Stimulated activated CD8-positive, alpha-beta memory T cell treated with anti-CD3 and anti-CD28 coated beads, Interleukin-2, amount 100 ng/mL, for 48 hours (primary cell): ENCODE data around the gene CDC42BPA.
"Not testable (repeated sequence)": the region's sequence is repeated elsewhere in the genome, so short reads cannot be mapped to it uniquely, and the experiment has no call there.

Experiments used
- DNase-seq, 2 donors: peaks; one replicate each; pipeline ENCODE4 v3.0.0-alpha.2; 2020; ENCODE audit warnings: low read depth in 2 of 2

CDC42BPA gene

GRCh38 chr1:227318016-227318852, at the start of gene CDC42BPA:
Gene CDC42BPA (minus strand): TSS chr1:227318492. CDS start chr1:227317182, 1,310 bp downstream.
- DNase-seq, result peak in 1 of 2 donors; percentile 25

- DNase-seq, result no peak
These were observed 49.7 kb upstream of the CDC42BPA start for GRCh38 chr1:227368009-227368408.

GRCh38 chr1:227365473-227366431, 47.5 kb upstream of the CDC42BPA start:
- DNase-seq, result no peak

GRCh38 chr1:227364657-227365056, 46.4 kb upstream of the CDC42BPA start:
- DNase-seq, result no peak

GRCh38 chr1:227363825-227364224, 45.5 kb upstream of the CDC42BPA start:
- DNase-seq, result no peak

GRCh38 chr1:227362039-227362438, 43.7 kb upstream of the CDC42BPA start:
- no peak for DNase-seq

- DNase-seq, result no peak
These were observed 39.6 kb upstream of the CDC42BPA start for GRCh38 chr1:227357927-227358302.

GRCh38 chr1:227357171-227357926, 39.1 kb upstream of the CDC42BPA start:
- DNase-seq, result no peak

GRCh38 chr1:227356620-227357146, 38.4 kb upstream of the CDC42BPA start:
- DNase-seq, result no peak

- no peak for DNase-seq
These were observed 37.4 kb upstream of the CDC42BPA start for GRCh38 chr1:227355542-227356245.

GRCh38 chr1:227353186-227353585, 34.9 kb upstream of the CDC42BPA start:
- DNase-seq, result no peak

- not testable (repeated sequence) for DNase-seq
These were observed 33.9 kb upstream of the CDC42BPA start for GRCh38 chr1:227352164-227352563.

- no peak for DNase-seq
These were observed 33.2 kb upstream of the CDC42BPA start for GRCh38 chr1:227351443-227351842.

- DNase-seq, result no peak
These were observed 31.7 kb upstream of the CDC42BPA start for GRCh38 chr1:227349967-227350366.

- no peak for DNase-seq
These were observed 25.6 kb upstream of the CDC42BPA start for GRCh38 chr1:227343727-227344551.

- no peak for DNase-seq
These were observed 24.9 kb upstream of the CDC42BPA start for GRCh38 chr1:227343206-227343605.

GRCh38 chr1:227342075-227342829, 24.0 kb upstream of the CDC42BPA start:
- DNase-seq, result no peak

- not testable (repeated sequence) for DNase-seq
These were observed 17.8 kb upstream of the CDC42BPA start for GRCh38 chr1:227336136-227336535.
